CD4-positive, alpha-beta T cell treated with Interferon gamma for 1 hour (primary cell): ENCODE measurements around the gene SPINT1.

Source experiments
- DNase-seq: peaks from one replicate; pipeline ENCODE4 v3.0.0-alpha.2; 2020

The SPINT1 gene

GRCh38 chr15:40829115-40829514 lies 14.7 kb upstream of the SPINT1 start:
- no peak for DNase-seq

- no peak for DNase-seq
These were observed 13.0 kb upstream of the SPINT1 start for GRCh38 chr15:40830884-40831283.

GRCh38 chr15:40831861-40832260 lies 12.0 kb upstream of the SPINT1 start:
- DNase-seq: no peak

- no peak for DNase-seq
These were observed 10.9 kb upstream of the SPINT1 start for GRCh38 chr15:40832903-40833302.

GRCh38 chr15:40836020-40836419 lies 7.8 kb upstream of the SPINT1 start:
- no peak for DNase-seq

GRCh38 chr15:40838756-40839155 lies 5.1 kb upstream of the SPINT1 start:
- no peak for DNase-seq

GRCh38 chr15:40841741-40842140 lies 2.1 kb upstream of the SPINT1 start:
- DNase-seq: no peak

- no peak for DNase-seq
These were observed 475 bp upstream of the SPINT1 start for GRCh38 chr15:40843261-40843884.

GRCh38 chr15:40844696-40845030 lies 815 bp downstream of the SPINT1 start:
- peak; percentile 19 for DNase-seq

GRCh38 chr15:40845036-40845435 lies 1.2 kb downstream of the SPINT1 start:
- DNase-seq: no peak

GRCh38 chr15:40845511-40846284 lies 1.9 kb downstream of the SPINT1 start:
- no peak for DNase-seq

GRCh38 chr15:40846841-40847222 lies 3.0 kb downstream of the SPINT1 start:
- no peak for DNase-seq

GRCh38 chr15:40847223-40847961 lies 3.5 kb downstream of the SPINT1 start:
- DNase-seq: peak; percentile 62

GRCh38 chr15:40850576-40851112 lies 6.8 kb downstream of the SPINT1 start:
- DNase-seq: no peak

GRCh38 chr15:40852529-40852928 lies 8.7 kb downstream of the SPINT1 start:
- no peak for DNase-seq

GRCh38 chr15:40853241-40853890 lies 9.5 kb downstream of the SPINT1 start:
- no peak for DNase-seq

- no peak for DNase-seq
These were observed 10.3 kb downstream of the SPINT1 start for GRCh38 chr15:40854161-40854560.

GRCh38 chr15:40855706-40856234 lies 11.9 kb downstream of the SPINT1 start:
- no peak for DNase-seq

GRCh38 chr15:40856746-40857145 lies 12.9 kb downstream of the SPINT1 start:
- no peak for DNase-seq

- peak; percentile 71 for DNase-seq
These were observed 13.9 kb downstream of the SPINT1 start for GRCh38 chr15:40857601-40858341.

GRCh38 chr15:40858706-40859105 lies 14.9 kb downstream of the SPINT1 start:
- no peak for DNase-seq

- DNase-seq: peak; percentile 73
These were observed 15.5 kb downstream of the SPINT1 start for GRCh38 chr15:40859206-40859851.
